ENCODE results near the gene ODAD3.
"Not testable (repeated sequence)": the region's sequence is repeated elsewhere in the genome, so short reads cannot be mapped to it uniquely, and the experiment has no call there.

Gene ODAD3

DNA sequence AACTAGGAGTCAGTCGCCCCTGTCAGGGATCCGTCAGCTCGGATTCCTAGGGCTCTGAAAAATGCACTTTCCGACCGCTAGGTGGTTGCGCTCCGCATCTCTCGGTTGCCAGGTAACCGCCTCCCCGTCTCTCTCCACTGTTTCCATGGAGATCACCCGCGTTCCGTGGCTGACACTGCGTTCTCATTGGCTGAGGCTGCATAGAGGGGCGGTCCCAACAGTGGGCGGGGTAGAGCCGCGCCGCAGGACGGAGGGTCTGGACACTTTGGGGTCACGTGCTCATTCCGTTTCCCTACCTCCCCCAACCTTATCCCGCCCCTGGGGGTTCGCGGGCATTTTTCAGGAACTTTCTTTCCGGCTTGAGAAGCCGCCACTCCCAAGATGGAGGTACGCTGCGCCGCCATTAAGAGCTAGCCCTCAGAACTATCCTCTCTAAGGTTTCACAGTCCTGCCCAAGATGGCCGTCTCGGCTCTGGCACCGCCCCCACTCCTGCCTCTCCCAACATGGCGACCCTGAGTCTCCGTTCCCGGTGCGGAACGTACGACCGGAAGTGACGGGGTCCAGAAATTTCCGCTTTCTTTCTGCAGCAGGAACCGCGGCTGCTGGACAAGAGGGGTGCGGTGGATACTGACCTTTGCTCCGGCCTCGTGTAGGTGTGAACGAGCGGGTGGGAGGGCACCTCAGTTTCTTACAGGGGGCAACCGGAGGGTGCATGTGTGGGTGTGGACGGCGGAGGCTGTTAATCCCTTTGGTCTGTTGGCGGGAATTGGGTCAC is at the start of gene ODAD3, which contains the start of gene PRKCSH:
Gene ODAD3, minus strand, starts transcription at position 65 of the 776 bp plus-strand sequence. CDS start 105 bp downstream, outside the sequence.
Gene PRKCSH, plus strand, starts transcription at position 579 of the 776 bp plus-strand sequence. CDS start 483 bp downstream, outside the sequence.
- peak; percentile 100 for DNase-seq

GRCh38 chr19:11483366-11484111 is 48.6 kb upstream of the ODAD3 start:
- DNase-seq = no peak

- peak; percentile 87 for DNase-seq
Measured at GRCh38 chr19:11482384-11483050, 47.6 kb upstream of the ODAD3 start.

DNA sequence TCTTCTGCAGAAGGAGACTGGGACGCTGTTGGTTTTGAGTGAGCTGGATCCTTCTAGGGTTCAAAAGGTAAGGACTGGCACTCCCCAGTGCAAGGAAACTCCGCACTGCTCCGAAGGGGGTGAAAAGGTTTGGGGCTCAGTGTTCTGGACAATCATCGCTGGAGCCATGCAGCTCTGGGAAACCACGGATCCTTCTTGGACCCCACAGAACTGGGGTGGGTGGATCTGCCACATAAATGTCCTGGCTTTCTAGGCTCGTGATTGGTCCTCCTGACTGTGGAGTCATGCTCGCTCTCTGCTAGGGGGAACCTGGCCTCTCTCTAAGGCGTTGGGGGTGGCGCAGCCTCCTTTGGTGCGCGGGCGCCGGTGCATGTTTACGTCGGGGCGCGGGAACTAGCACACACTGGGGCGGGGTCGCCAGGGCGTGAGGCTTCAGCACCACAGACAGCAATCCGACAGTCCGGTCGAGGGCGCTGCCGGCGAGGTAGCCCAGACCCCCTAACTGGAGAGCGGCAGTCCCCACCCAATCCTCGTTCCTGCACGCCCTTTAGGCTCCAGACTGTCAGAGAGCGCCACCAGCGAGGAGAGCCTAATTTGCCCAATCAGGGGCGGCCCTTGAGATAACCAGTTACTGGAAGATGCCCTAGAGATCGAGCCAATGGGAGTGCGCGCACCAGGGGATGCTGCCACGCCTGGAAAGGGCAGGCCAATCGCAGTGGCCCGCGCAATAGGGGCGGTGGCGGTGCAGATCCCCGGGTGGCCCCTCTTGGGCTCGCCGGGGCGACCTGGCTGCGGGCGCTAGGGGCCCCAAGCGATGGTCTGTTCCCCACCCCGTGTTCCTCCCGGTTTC is 46.8 kb upstream of the ODAD3 start:
- DNase-seq = peak; percentile 79

GRCh38 chr19:11480715-11481533 is 46.0 kb upstream of the ODAD3 start, which contains the start of gene ELAVL3:
ELAVL3 (minus strand) TSS chr19:11481046; CDS start chr19:11480608, 438 bp downstream.
- no peak for DNase-seq

GRCh38 chr19:11479898-11480714 is 45.2 kb upstream of the ODAD3 start:
- no peak for DNase-seq

GRCh38 chr19:11479090-11479897 is 44.4 kb upstream of the ODAD3 start:
- no peak for DNase-seq

DNA sequence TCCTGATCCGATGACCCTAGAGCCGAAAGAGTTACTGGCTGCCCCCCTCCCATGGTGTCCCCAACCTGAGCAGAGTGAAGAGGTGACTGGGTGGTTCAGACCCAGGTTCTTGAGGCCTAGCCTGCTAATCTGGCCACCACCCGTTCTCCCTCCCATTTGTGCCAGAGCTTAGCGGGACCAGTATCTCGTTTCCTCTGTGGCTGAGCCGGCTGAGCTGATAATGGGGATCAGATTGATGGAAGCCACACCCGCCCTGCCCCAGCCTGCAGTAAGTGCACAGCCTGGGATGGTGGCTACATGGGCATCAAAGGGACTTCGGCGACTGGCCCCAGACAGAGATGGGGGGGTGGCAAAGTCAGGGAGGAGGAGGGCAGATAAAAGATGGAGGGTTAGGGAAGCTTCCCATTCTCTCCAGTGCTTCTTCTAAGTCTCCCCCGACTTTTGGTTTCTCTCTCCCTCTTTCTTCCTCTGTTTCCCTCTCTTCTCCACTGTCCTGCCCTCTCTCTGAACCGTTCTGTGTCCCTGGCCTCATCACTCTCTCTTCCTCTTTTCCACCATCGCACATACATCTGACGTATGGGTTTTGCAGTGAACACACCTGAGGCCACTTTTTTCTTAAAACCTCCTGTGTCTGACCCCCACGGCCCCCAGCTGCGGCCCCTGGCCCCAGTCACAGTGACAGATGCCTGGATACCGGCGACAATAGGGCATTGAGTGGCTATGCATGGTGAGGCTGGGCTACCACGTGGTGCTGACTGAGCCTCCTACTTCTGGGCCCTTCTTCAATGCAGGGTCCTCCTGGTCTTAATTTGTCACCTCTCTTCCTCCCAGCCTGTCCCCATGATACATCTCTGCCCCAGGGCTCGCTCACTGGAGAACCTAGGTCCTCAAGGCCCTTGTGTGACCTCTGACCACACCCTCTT is 43.5 kb upstream of the ODAD3 start:
- DNase-seq = no peak

DNA sequence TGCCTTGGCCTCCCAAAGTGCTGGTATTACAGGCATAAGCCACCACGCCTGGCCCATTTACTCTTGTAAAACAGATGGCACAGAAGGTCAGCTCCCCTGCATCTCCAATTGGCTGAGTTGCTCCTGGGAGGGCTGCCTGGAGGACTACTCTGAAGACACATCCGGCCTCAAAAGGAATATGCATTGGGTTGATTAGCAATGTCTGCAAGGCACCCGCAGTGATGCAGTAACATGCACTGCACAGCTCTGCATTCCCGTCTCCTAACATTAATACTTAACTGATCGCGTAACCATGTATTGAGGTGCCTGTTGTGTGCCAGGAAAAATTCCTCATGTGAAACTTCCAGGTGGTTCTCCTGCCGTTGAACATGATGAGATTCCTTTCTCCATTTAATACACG is 40.9 kb upstream of the ODAD3 start:
- DNase-seq = no peak

DNA sequence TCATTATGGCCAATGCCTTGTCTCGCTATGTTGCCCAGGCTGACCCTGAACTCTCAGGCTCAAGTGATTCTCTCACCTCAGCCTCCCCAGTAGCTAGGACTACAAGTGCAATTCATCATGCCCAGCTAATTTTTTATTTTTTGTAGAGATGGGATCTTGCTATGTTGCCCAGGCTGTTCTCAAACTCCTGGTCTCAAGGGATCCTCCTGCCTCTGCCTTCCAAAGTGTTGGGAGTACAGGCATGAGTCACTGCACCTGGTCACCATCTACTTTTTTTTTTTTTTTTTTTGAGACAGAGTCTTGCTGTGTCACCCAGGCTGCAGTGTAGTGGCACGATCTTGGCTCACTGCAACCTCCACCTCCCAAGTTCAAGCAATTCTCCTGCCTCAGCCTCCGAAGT is 40.4 kb upstream of the ODAD3 start:
- not testable (repeated sequence) for DNase-seq

DNA sequence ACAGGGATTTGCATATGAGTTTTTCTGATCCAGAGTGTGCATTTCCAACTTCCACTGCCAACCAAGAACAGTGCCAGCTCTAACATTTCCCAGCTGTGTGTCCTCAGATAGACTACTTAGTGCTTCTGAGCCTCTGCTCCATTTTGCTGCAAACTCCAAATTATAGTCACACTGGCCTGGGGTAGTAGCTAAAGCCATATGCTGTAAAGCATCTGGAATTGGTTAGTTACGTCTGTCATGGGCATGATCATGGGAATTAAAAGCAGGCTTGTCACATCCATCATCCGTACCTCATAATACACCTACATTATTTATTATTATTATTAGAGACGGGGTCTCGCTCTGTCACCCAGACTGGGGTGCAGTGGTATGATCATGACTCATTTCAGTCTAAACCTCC is 38.8 kb upstream of the ODAD3 start:
- DNase-seq = no peak

DNA sequence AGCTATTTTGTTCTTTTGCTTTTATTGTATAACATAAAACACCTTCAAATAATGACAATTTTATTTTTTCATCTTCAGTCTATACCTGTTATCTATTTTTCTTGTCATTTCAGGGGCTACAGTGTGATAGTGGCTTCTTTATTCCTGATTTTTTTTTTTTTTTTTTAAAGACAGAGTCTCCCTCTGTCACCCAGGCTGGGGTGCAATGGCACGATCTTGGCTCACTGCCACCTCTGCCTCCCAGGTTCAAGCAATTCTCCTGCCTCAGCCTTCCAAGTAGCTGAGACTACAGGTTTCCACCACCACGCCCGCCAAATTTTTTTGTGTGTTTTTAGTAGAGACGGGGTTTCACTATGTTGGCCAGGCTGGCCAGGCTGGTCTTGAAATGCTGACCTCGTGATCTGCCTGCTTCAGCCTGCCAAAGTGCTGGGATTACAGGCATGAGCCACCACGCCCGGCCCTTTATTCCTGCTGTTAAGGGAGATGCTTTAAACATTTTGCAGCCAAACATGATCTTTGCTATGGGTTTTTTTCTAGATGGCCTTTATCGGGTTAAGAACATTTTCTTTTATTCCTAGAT is 33.4 kb upstream of the ODAD3 start:
- not testable (repeated sequence) for DNase-seq

DNA sequence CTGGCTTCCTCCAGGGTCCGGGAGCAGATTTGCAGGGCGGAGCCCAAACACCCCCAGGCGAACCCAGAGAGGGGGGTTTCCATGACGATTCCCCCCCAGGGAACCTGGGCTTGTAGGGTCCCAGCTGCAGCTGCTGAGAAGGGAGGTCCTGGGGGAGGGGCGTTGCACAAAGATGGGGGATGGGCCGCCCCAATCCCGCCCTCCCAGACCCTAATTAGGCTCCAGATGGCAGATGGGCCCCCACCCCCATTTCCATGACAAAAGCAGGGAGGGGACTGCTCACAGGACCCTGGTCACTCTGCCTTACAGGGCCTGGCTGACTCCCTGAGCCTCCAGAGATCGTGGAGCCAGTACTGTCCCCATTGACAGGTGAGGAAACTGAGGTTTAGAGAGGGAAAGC is 30.7 kb upstream of the ODAD3 start:
- DNase-seq = no peak

- DNase-seq = no peak
Measured at GRCh38 chr19:11464333-11465265, 29.7 kb upstream of the ODAD3 start.

DNA sequence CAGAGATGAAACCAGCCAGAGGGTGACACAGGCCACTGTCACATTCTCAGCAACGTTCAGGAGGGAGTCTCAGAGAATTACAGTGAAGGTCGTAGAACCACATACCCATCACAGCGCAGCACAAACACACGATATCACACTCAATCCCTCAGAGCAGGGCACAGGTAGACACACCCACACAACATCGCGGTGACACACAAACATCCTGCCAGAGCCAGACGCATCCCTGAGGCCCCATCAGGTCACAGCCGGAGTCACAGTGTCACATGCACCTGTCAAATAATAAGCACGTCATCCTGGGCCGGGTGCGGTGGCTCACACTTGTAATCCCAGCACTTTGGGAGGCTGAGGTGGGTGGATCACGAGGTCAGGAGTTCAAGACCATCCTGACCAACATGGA is 28.5 kb upstream of the ODAD3 start:
- no peak for DNase-seq

DNA sequence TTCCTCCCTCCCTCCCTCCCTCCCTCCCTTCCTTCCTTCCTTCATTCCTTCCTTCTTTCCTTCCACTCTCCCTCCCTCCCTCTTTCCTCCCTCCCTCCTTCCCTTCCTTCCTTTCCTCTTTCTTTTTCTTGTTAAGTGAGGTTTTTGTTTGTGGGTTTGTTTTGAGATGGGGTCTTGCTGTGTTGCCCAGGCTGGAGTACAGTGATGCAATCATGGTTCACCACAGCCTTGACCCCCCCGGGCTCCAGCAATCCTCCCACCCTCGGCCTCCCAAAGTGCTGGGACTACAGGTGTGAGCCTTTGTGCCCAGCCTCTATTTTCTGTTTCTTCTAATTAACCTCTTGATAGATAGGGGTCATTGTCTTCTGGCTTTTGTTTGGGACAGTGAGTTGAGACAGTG is 26.5 kb upstream of the ODAD3 start:
- no peak for DNase-seq

GRCh38 chr19:11460207-11460606 is 25.3 kb upstream of the ODAD3 start:
- no peak for DNase-seq

All from stimulated activated CD4-positive, alpha-beta T cell treated with anti-CD3 and anti-CD28 coated beads, Interleukin-4, amount 100 ng/mL, for 24 hours (primary cell).